ENCODE results near the gene AHDC1.

Gene AHDC1

GRCh38 chr1:27598295-27598687 is 5.7 kb downstream of the AHDC1 start:
- H3K4me2 ChIP-seq = no peak overlapping the region
- H3K36me3 ChIP-seq (ENCODE audit: insufficient read depth) = no peaks in the 10 kb centered on the region
- H3K4me1 ChIP-seq (ENCODE audit: low read depth, poor library complexity, severe bottlenecking) = peaks cover 14% of the 10 kb centered on the region
- H3K9ac ChIP-seq = no peak overlapping the region
- no peak overlapping the region for H3K4me3 ChIP-seq (IDR thresholded peaks at IDR 0.05; ENCODE audit: insufficient read depth, low read depth, low read length)
- no peak overlapping the region for H2AFZ ChIP-seq (ENCODE audit: low read depth)
- TF ChIP-seq, protein P1, sequence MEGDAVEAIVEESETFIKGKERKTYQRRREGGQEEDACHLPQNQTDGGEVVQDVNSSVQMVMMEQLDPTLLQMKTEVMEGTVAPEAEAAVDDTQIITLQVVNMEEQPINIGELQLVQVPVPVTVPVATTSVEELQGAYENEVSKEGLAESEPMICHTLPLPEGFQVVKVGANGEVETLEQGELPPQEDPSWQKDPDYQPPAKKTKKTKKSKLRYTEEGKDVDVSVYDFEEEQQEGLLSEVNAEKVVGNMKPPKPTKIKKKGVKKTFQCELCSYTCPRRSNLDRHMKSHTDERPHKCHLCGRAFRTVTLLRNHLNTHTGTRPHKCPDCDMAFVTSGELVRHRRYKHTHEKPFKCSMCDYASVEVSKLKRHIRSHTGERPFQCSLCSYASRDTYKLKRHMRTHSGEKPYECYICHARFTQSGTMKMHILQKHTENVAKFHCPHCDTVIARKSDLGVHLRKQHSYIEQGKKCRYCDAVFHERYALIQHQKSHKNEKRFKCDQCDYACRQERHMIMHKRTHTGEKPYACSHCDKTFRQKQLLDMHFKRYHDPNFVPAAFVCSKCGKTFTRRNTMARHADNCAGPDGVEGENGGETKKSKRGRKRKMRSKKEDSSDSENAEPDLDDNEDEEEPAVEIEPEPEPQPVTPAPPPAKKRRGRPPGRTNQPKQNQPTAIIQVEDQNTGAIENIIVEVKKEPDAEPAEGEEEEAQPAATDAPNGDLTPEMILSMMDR (conservative IDR thresholded peaks at IDR 0.05; ENCODE audit: low read depth, low read length) = no peak
- H3K27me3 ChIP-seq (ENCODE audit: insufficient read depth, low read depth) = no peaks in the 10 kb centered on the region
- H3K79me2 ChIP-seq (ENCODE audit: insufficient read depth, low read depth) = no peaks in the 10 kb centered on the region
- no peaks in the 10 kb centered on the region for H4K20me1 ChIP-seq (ENCODE audit: insufficient read depth)
- no peak overlapping the region for H3K27ac ChIP-seq

DNA sequence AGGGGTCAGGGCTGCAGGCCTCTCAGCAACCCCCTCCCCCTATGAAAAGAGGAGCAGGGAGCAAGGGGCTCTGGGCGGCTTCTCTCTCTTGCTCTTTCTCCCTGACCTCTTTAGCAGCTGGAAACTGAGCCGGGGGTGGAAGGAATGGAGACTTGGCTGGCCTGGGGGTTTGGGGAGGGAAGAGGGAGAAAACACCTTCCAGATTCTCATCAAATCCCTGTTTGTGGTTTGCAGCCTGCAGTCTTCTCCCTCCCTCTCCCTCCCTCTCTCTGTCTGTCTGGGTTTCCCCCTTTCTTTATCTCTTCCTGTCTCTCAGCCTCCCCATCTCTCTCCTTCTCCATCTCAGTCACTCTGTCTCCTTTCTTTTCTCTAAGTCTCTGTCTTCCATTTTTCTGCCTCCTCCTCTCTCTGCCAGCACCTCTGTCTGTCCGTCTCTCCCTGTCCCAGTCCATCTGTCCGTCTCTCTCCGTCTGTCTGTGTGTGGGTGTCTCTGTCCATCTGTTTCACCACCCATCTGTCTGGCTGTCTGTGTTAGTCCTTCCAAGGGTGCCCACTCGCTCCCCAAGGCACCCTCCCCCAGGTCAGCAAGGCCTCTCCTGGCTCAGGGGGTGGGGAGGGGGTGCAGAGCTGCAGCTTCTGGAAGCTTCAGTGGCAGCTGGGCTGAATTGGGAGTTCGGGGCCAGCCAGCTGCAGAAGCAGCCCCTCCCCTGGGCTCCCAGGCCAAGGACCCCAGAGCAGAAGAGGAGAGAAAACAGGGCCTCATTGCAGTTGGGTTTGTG is 6.2 kb downstream of the AHDC1 start:
- Histone ChIP-seq H4K20me1 (ENCODE audit: insufficient read depth) (no peaks in the 10 kb centered on the region), H3K27me3 (ENCODE audit: insufficient read depth, low read depth) (no peaks in the 10 kb centered on the region), H3K4me3 (IDR thresholded peaks at IDR 0.05; ENCODE audit: insufficient read depth, low read depth, low read length) (no peak overlapping the region), H3K4me2 (no peak overlapping the region), H3K27ac (no peak overlapping the region), H3K9ac (no peak overlapping the region), H2AFZ (ENCODE audit: low read depth) (no peak overlapping the region), H3K79me2 (ENCODE audit: insufficient read depth, low read depth) (no peaks in the 10 kb centered on the region), H3K4me1 (ENCODE audit: low read depth, poor library complexity, severe bottlenecking) (peaks cover 14% of the 10 kb centered on the region), H3K36me3 (ENCODE audit: insufficient read depth) (no peaks in the 10 kb centered on the region)
- TF ChIP-seq, protein P1 (conservative IDR thresholded peaks at IDR 0.05; ENCODE audit: low read depth, low read length) = no peak

- Histone ChIP-seq H3K9ac (no peak overlapping the region), H3K36me3 (ENCODE audit: insufficient read depth) (no peaks in the 10 kb centered on the region), H3K4me1 (ENCODE audit: low read depth, poor library complexity, severe bottlenecking) (peaks cover 14% of the 10 kb centered on the region), H3K4me3 (IDR thresholded peaks at IDR 0.05; ENCODE audit: insufficient read depth, low read depth, low read length) (no peak overlapping the region), H3K27me3 (ENCODE audit: insufficient read depth, low read depth) (no peaks in the 10 kb centered on the region), H3K4me2 (no peak overlapping the region), H3K27ac (no peak overlapping the region), H2AFZ (ENCODE audit: low read depth) (no peak overlapping the region), H4K20me1 (ENCODE audit: insufficient read depth) (no peaks in the 10 kb centered on the region), H3K79me2 (ENCODE audit: insufficient read depth, low read depth) (no peaks in the 10 kb centered on the region)
- TF ChIP-seq, protein P1 (conservative IDR thresholded peaks at IDR 0.05; ENCODE audit: low read depth, low read length) = no peak
Observed at GRCh38 chr1:27596986-27597385, 7.0 kb downstream of the AHDC1 start.

- Histone ChIP-seq H3K79me2 (ENCODE audit: insufficient read depth, low read depth) (no peaks in the 10 kb centered on the region), H3K4me2 (no peak overlapping the region), H3K4me1 (ENCODE audit: low read depth, poor library complexity, severe bottlenecking) (peaks cover 14% of the 10 kb centered on the region), H3K36me3 (ENCODE audit: insufficient read depth) (no peaks in the 10 kb centered on the region), H3K27ac (no peak overlapping the region), H4K20me1 (ENCODE audit: insufficient read depth) (no peaks in the 10 kb centered on the region), H3K4me3 (IDR thresholded peaks at IDR 0.05; ENCODE audit: insufficient read depth, low read depth, low read length) (no peak overlapping the region), H3K9ac (no peak overlapping the region), H2AFZ (ENCODE audit: low read depth) (no peak overlapping the region), H3K27me3 (ENCODE audit: insufficient read depth, low read depth) (no peaks in the 10 kb centered on the region)
- TF ChIP-seq, protein P1 (conservative IDR thresholded peaks at IDR 0.05; ENCODE audit: low read depth, low read length) = no peak
Observed at GRCh38 chr1:27596261-27596660, 7.7 kb downstream of the AHDC1 start.

All from KMS-11 (cell line).